ENCODE results near the gene MICAL2.
A peak's percentile ranks its signal among the peaks of the same experiment; 100 is the strongest.

Gene MICAL2

GRCh38 chr11:12188548-12189317 lies 78.3 kb downstream of the MICAL2 start:
- no peak for DNase-seq (ENCODE audit: low read depth)

DNA sequence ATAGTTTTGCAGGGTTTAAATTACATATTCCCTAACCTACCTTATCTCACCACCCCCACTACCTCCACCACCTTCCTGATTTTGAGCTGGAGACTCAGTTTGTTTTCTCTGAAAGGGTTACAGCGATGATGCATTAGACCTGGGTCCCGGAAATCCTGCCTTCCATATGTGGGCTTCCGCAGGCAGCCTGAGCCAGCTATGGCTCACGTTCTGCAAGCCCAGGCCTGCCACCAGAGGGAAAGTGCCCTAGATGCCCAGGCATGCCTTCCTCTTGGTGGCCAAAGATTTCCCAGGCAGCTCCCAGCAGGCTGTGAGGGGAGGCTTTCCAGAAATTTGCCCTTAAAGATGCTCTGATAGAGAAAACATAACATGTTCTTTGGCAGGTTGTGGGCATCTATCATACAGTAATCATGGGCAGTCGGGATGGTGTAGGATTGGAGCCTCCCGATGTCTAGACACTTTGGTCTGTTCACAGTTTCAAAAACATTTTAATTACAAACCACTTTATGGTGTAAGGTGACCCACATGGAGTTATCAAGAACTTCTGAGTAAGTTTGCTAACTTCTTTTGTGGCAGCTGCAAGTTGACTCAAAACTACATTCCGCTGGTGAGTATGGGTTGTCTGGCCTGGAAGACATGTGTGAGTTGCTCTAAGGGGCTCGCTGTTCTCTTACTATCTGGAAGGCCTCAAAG lies 79.3 kb downstream of the MICAL2 start:
- no peak for DNase-seq (ENCODE audit: low read depth)

DNA sequence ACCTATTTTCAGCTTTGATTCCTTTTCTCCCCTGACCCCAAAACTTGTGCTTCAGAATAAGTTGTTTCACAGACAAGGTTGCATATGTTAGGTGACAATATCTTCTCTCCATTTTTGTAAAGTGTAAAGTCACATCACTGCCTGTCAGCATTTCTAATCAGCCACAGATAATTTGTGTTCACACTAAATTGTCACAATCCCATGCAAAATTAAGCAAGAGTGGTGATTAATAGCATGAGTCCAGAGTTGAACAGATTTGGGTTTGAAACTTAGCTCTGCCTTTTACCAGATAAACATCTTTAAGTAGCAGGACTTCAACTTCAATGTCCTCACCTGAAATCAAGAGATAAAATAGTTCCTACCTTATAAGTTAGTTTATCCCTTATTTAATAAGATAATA lies 80.1 kb downstream of the MICAL2 start:
- DNase-seq (ENCODE audit: low read depth): no peak

DNA sequence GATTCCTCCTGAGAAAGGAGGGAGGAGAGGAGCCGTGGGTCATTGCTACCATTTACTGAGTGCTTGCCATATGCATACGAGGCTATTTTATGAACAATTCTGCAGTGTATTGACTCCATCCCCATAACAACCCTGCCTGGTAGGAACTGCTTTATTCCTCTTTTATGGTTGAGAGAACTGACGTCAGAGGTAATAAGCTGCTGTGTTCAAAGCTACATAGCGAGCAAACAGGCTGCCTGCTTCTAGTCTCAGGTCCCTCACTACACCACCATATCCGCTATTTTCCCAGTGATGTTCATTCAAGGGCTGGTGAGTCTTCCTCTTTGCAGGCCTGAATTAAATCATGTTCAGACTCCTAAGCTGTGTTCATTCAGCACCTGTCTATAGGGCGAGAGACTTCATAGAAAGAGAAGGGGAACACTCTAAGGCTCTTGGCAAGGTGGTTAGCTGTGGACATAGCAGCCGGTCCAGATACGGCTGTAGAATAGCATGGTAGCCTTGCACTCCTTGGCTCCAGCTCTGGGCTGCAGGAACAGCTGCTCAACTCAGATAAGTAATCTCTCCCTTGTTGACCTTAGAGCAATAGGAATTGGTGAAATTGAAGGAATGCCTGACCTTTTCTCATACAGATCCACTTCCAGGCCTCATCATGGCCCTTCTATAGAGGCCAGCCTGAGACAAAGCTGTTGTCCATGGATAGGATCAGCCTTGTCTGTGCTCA lies 82.6 kb downstream of the MICAL2 start:
- DNase-seq (ENCODE audit: low read depth): no peak

- no peak for DNase-seq (ENCODE audit: low read depth)
These were observed 83.3 kb downstream of the MICAL2 start for GRCh38 chr11:12193515-12194336.

DNA sequence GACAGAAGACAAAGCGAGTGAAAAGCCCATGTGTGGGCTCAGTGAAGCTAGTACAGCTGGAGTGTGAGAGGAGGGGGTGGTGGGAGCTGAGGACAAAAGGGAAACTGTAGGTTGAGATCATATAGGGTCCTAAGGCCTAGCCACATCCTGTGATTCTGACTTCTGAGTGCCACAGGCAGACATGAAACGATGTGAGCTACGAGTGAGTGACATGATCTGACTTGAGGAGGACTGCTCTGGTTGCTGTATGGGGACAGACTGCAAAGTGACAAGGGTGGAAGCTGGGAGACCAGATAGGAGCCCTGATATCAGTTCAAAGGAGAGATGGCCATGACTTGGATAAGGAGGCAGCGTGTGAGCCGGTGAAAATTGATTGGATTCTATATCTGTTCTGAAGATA lies 85.4 kb downstream of the MICAL2 start:
- peak; percentile 22 for DNase-seq (ENCODE audit: low read depth)

- DNase-seq (ENCODE audit: low read depth): no peak
These were observed 85.9 kb downstream of the MICAL2 start for GRCh38 chr11:12196308-12196707.

GRCh38 chr11:12196872-12197271 lies 86.5 kb downstream of the MICAL2 start:
- DNase-seq (ENCODE audit: low read depth): no peak

- no peak for DNase-seq (ENCODE audit: low read depth)
These were observed 88.1 kb downstream of the MICAL2 start for GRCh38 chr11:12198251-12199222.

DNA sequence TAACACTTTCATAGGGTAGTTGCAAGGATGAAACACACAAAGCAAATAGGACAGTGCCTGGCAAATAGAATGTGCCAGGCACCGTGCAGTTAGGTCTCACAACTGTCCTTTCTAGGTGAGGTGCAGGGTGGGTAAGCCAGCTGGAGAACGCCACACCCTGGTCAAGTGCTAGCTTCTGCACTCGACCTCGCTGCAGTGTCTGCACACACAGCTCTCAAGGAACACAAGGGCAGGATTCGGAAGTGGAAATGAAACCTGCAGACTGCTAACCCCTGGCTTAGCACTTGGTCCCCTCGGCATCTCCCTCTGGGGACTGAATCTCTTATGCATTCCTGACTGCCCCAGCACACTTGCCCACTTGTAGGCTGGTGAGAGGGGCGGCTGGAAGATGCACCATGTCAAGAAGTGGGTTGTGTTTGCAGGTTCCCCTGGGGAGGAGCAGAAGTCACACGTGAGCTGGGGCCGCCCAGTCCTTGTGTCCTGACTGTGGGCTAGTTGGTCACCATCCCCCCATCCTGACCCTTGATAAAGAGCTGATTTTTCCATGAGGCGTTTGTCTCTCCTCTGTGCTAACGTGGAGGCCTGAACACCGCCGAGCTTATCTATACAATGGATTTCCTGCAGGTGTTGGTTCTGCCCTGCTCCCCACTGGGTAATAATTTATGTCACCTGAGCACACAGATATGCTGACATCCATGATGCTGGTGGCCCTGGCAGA lies 89.0 kb downstream of the MICAL2 start:
- no peak for DNase-seq (ENCODE audit: low read depth)

DNA sequence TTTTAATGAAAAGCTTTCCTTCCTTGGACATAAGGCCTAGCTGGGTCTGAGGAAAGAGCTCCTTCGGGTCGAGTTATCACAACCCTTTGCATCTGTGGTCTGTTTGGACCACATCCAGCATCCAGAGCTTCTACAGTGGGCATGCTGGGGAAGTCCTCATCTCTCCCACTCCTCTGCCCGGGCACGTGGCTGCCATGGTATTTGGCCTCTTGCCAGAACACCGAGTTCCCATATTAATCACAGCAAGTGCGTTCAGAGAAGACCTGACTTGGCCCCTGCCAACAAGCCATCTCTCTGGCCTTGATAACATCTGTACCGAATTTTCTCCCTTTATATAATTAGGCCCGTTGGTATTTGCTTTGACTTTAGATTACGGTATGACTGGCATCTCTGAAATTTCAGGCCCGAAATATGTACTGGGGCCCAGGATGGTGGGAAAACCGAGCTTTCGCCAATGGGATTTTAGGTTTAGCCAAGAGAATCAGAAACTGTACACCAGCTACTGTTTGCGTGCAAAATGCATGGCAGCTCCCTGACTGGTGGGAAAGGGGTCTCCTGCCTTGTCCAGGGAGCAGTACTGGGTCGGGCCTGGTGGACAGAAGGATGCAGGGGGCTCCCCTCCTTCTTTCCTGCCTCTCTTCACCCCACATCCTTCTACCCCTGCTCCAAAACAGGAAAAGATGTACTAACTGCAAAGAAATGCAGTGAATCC lies 90.0 kb downstream of the MICAL2 start:
- DNase-seq (ENCODE audit: low read depth): no peak

- no peak for DNase-seq (ENCODE audit: low read depth)
These were observed 90.9 kb downstream of the MICAL2 start for GRCh38 chr11:12200991-12201985.

GRCh38 chr11:12202661-12203310 lies 92.4 kb downstream of the MICAL2 start:
- DNase-seq (ENCODE audit: low read depth): no peak

DNA sequence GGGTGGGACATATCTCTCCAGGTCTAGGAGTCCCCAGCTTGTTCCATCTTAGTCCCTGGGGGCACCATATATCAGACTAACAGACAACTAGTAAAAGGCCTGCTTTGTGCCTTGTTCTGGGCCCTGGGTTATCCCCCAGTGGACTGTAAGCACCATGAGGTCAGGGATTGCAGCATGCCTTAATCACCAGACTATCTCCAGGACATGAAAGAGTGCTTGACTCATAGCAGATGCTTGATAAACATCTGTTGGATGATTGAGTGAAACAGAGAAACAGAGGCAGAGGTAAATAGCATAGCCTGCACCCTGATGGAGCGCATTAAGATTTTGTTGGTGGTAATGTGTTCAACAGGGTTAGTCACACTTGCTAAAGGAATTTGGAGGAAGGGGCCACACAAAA lies 94.1 kb downstream of the MICAL2 start:
- DNase-seq (ENCODE audit: low read depth): no peak

GRCh38 chr11:12205330-12205729 lies 94.9 kb downstream of the MICAL2 start:
- DNase-seq (ENCODE audit: low read depth): no peak

DNA sequence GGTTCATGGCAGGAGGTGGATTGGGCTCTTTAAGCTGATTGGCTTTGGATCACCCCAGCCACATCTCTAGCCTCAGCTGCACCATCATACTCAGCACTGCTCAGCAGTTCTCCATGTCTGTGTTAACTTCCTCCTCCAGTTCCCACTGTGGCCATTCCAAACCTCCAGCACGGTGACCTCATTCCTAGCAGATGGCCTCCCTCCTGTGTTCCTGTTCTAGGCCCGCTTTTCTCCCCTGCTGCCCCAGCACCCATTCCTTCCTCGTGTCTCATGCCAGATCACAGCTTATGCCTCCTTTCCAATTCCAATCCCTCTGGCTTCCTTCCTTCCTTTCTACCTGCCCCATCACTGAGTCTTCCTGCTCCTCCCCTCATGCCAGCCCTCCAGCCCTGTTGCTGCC lies 96.1 kb downstream of the MICAL2 start:
- DNase-seq (ENCODE audit: low read depth): no peak

DNA sequence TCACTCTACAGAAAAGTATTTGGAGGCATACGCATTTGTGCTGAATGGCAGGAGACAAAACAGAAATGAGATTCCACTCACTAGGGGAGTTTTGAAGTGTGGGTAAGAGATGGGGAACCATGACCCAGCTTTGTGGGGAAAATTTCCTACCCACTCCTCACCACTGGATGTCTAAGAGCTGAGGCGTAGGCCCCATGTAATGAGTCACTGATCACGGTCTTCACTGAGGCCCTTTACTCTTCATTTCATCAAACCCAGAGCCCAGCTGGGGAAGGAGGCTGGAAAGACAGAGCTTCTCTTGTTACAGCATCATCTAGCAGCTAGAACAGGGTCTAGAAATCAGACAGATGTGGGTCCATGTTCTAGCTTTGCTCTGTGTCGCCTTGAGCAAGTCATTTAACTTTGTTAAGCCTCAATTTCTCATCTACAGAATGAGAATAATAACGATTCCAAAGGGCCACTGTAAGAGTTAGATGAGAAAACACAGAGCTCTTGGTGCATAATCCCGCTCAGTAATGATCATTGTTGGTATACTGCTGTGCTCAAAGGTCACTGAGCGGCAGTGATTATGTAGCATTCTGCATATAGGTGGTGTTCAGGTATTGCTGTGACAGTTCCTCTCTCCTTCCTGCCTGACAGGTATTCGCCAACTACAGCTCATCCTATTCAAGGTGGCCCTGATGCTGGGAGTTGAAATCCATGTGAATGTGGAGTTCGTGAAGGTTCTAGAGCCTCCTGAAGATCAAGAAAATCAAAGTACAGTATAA lies 97.2 kb downstream of the MICAL2 start:
- DNase-seq (ENCODE audit: low read depth): no peak

Data from activated T-helper 1 cell treated with Interleukin-2 at 50 U/mL for 16 hours (primary cell).